ENCODE data around the gene VPS16.

DNA sequence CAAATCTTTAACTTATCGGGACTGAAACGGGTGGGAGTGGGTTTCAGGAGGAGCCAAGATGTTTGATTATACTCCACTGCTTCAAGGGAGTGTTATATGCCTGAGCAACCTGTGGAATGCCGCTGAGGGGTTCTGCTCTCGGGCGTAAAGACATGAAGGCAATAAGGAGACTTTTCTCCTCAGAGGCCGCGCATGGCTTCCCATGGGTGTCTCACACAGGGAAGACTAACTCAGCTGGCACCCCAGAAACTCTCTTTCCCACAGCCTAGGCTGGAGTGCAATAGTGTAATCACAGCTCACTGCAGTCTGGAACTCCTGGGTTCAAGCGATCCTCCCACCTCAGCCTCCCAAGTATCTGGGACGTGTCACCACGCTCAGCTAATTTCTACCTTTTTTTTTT lies 30.9 kb upstream of the VPS16 start:
- TF ChIP-seq, protein P1, sequence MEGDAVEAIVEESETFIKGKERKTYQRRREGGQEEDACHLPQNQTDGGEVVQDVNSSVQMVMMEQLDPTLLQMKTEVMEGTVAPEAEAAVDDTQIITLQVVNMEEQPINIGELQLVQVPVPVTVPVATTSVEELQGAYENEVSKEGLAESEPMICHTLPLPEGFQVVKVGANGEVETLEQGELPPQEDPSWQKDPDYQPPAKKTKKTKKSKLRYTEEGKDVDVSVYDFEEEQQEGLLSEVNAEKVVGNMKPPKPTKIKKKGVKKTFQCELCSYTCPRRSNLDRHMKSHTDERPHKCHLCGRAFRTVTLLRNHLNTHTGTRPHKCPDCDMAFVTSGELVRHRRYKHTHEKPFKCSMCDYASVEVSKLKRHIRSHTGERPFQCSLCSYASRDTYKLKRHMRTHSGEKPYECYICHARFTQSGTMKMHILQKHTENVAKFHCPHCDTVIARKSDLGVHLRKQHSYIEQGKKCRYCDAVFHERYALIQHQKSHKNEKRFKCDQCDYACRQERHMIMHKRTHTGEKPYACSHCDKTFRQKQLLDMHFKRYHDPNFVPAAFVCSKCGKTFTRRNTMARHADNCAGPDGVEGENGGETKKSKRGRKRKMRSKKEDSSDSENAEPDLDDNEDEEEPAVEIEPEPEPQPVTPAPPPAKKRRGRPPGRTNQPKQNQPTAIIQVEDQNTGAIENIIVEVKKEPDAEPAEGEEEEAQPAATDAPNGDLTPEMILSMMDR (IDR thresholded peaks at IDR 0.05): no peak
- TF ChIP-seq RFX5 (IDR thresholded peaks at IDR 0.05): no peak
- TF ChIP-seq, protein P2, sequence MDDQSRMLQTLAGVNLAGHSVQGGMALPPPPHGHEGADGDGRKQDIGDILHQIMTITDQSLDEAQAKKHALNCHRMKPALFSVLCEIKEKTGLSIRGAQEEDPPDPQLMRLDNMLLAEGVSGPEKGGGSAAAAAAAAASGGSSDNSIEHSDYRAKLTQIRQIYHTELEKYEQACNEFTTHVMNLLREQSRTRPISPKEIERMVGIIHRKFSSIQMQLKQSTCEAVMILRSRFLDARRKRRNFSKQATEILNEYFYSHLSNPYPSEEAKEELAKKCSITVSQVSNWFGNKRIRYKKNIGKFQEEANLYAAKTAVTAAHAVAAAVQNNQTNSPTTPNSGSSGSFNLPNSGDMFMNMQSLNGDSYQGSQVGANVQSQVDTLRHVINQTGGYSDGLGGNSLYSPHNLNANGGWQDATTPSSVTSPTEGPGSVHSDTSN (IDR thresholded peaks at IDR 0.05): no peak
- no peak for TF ChIP-seq CHD4 (IDR thresholded peaks at IDR 0.05; ENCODE audit: borderline replicate concordance)
- TF ChIP-seq RNF2 (IDR thresholded peaks at IDR 0.05; ENCODE audit: borderline replicate concordance, low read depth): no peak
- TF ChIP-seq, protein P3, sequence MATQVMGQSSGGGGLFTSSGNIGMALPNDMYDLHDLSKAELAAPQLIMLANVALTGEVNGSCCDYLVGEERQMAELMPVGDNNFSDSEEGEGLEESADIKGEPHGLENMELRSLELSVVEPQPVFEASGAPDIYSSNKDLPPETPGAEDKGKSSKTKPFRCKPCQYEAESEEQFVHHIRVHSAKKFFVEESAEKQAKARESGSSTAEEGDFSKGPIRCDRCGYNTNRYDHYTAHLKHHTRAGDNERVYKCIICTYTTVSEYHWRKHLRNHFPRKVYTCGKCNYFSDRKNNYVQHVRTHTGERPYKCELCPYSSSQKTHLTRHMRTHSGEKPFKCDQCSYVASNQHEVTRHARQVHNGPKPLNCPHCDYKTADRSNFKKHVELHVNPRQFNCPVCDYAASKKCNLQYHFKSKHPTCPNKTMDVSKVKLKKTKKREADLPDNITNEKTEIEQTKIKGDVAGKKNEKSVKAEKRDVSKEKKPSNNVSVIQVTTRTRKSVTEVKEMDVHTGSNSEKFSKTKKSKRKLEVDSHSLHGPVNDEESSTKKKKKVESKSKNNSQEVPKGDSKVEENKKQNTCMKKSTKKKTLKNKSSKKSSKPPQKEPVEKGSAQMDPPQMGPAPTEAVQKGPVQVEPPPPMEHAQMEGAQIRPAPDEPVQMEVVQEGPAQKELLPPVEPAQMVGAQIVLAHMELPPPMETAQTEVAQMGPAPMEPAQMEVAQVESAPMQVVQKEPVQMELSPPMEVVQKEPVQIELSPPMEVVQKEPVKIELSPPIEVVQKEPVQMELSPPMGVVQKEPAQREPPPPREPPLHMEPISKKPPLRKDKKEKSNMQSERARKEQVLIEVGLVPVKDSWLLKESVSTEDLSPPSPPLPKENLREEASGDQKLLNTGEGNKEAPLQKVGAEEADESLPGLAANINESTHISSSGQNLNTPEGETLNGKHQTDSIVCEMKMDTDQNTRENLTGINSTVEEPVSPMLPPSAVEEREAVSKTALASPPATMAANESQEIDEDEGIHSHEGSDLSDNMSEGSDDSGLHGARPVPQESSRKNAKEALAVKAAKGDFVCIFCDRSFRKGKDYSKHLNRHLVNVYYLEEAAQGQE (IDR thresholded peaks at IDR 0.05): no peak
- TF ChIP-seq MYC (IDR thresholded peaks at IDR 0.05; ENCODE audit: borderline replicate concordance, low read length): no peak
- TF ChIP-seq MAZ (IDR thresholded peaks at IDR 0.05; ENCODE audit: borderline replicate concordance, low read depth, low read length): no peak
- TF ChIP-seq EP300 (IDR thresholded peaks at IDR 0.05): no peak
- TF ChIP-seq POLR2A (IDR thresholded peaks at IDR 0.05; ENCODE audit: low read length): no peak
- no peak for TF ChIP-seq ZSCAN20 (CRISPR knock-in tag; IDR thresholded peaks at IDR 0.05)
- TF ChIP-seq, protein P4, sequence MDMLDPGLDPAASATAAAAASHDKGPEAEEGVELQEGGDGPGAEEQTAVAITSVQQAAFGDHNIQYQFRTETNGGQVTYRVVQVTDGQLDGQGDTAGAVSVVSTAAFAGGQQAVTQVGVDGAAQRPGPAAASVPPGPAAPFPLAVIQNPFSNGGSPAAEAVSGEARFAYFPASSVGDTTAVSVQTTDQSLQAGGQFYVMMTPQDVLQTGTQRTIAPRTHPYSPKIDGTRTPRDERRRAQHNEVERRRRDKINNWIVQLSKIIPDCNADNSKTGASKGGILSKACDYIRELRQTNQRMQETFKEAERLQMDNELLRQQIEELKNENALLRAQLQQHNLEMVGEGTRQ (IDR thresholded peaks at IDR 0.05): no peak
- TF ChIP-seq FOSL2 (IDR thresholded peaks at IDR 0.05): no peak
- no peak for TF ChIP-seq FOSL2 (CRISPR knock-in tag; IDR thresholded peaks at IDR 0.05)

Data from A549 (cell line).